22Rv1 (cell line): Measurements from ENCODE around the gene NBEA.

ENCODE experiments used
- CTCF ChIP-seq: fragments of 450-650 bp; IDR thresholded peaks from 2 replicates; pipeline ENCODE4 v1.5.1; 2017; ENCODE audit warnings: mild to moderate bottlenecking
- ZFX ChIP-seq: fragments of 450-650 bp; IDR thresholded peaks from 2 replicates; pipeline ENCODE4 v1.6.1; 2017; ENCODE audit warnings: antibody characterized with exemption, borderline replicate concordance

GRCh38 chr13:35046587-35046986 lies 104.5 kb downstream of the NBEA start:
- TF ChIP-seq CTCF (no peak), ZFX (no peak)
